ENCODE data around the gene GANC. TPM values are rescaled to one million over a fixed set of nuclear protein-coding genes. Genes with fewer than 3 reads are reported as not detected.

Gene GANC
- total RNA-seq, 2 donors from 2014 or later = 11.9 to 21.1 TPM

GRCh38 chr15:42349186-42349585 lies 76.2 kb downstream of the GANC start:
- 81 to 87% methylated on average over 2 of the region's 2 CpGs for WGBS, 2 donors
- H3K36me3 ChIP-seq (replicated peaks in 1 of 2; ENCODE audit: insufficient read depth in 1 of 2, low read depth in 2 of 2) = peaks cover 0 to 7% of the 10 kb centered on the region in 2 donors
- TF ChIP-seq CTCF (IDR thresholded peaks at IDR 0.05) (no peak), POLR2A (IDR thresholded peaks at IDR 0.05) (no peak)
- no peaks in the 10 kb centered on the region for H3K4me1 ChIP-seq
- DNase-seq (no peak), ATAC-seq (no peak)
- intact Hi-C loops (cut with DNase I) = no loop called here
- no peak overlapping the region for H3K4me3 ChIP-seq
- H3K9me3 ChIP-seq = no peaks in the 10 kb centered on the region
- H3K27me3 ChIP-seq = no peaks in the 10 kb centered on the region
- no peak overlapping the region for H3K27ac ChIP-seq

DNA sequence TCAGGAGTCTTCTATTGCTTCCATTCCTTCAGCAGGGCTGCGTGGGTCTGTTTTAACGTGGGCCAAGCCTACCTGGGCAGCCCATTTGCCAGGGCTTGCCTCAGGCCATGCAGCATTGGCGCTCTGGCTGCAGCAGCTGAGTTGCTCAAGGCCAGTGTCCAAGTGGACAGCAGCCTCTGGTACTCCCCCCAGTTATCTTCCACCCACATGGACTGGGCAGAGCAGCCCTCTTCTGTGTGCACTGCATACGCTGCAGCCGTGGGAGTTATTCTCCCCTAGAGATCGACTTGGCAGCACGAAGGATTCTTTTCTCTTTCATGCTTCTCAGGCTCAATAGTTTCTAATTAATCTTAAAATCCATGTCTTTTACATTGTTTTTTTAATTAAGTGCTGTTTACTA lies 79.4 kb downstream of the GANC start:
- ATAC-seq = no peak
- no peak overlapping the region for H3K27ac ChIP-seq
- WGBS, 2 donors = 85 to 96% methylated on average over 7 of the region's 7 CpGs
- H3K9me3 ChIP-seq = no peaks in the 10 kb centered on the region
- no peaks in the 10 kb centered on the region for H3K4me1 ChIP-seq
- intact Hi-C loops (cut with DNase I) = no loop called here
- no peak for TF ChIP-seq POLR2A (IDR thresholded peaks at IDR 0.05)
- no peaks in the 10 kb centered on the region for H3K27me3 ChIP-seq
- no peak for DNase-seq
- no peak overlapping the region for H3K4me3 ChIP-seq
- H3K36me3 ChIP-seq (replicated peaks in 1 of 2; ENCODE audit: insufficient read depth in 1 of 2, low read depth in 2 of 2) = peaks cover 0 to 8% of the 10 kb centered on the region in 2 donors

DNA sequence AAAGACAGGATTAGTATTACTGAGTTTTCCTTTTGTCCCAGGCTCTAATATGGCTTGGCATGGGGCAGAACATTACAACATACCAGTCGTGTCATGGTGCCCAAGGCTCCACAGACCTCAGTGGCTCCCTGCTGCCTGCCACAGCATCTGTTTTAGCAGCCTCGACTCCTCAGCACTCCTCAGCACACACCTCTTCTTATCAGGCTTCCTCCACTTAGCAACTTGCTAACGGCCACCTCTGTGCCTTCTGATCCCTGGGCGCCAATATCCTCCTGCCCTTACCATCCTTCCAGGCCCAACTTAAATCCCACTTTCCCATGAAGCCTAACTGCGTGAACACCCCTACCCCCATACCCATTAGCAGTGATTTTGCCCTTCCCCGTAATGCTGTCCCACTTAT lies 80.1 kb downstream of the GANC start:
- intact Hi-C loops (cut with DNase I) = no loop called here
- TF ChIP-seq POLR2A (IDR thresholded peaks at IDR 0.05) (no peak), CTCF (IDR thresholded peaks at IDR 0.05) (no peak)
- H3K9me3 ChIP-seq = no peaks in the 10 kb centered on the region

DNA sequence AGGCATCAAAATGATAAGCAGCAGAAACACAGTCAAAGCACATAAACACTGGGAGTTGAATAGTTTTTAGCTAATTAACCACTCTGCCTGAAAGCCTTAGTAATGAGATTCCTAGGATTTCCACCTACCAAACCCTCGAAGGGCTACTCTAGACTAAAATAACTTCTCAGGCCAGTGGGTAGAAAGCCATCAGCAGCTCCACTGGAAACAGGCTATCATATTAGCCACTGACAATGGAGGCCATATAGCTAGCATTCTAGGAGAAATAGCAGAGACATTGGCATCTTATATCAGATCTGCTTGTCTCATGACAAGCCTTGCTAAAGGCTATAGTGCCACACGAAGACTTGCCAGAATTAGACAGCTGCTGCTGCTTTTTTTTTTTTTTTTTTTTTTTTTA lies 81.8 kb downstream of the GANC start:
- no peaks in the 10 kb centered on the region for H3K27me3 ChIP-seq
- H3K4me1 ChIP-seq = no peaks in the 10 kb centered on the region
- WGBS, 2 donors = 76 to 90% methylated on average over 2 of the region's 2 CpGs
- TF ChIP-seq CTCF (IDR thresholded peaks at IDR 0.05) (no peak), POLR2A (IDR thresholded peaks at IDR 0.05) (no peak)
- no peak overlapping the region for H3K4me3 ChIP-seq
- H3K27ac ChIP-seq = no peak overlapping the region
- no peak for DNase-seq
- intact Hi-C loops (cut with DNase I) = no loop called here
- ATAC-seq = no peak
- H3K36me3 ChIP-seq (replicated peaks in 1 of 2; ENCODE audit: insufficient read depth in 1 of 2, low read depth in 2 of 2) = peaks cover 0 to 8% of the 10 kb centered on the region in 2 donors
- H3K9me3 ChIP-seq = no peaks in the 10 kb centered on the region

More for the DNA sequence above, 80.1 kb downstream of the GANC start:
- no peak for ATAC-seq
- Histone ChIP-seq H3K4me1 (no peaks in the 10 kb centered on the region), H3K27me3 (no peaks in the 10 kb centered on the region), H3K27ac (no peak overlapping the region), H3K36me3 (replicated peaks in 1 of 2; ENCODE audit: insufficient read depth in 1 of 2, low read depth in 2 of 2) (peaks cover 0 to 8% of the 10 kb centered on the region in 2 donors), H3K4me3 (no peak overlapping the region)
- DNase-seq = no peak
- WGBS, 2 donors = 92 to 94% methylated on average over 6 of the region's 6 CpGs

- Histone ChIP-seq H3K27me3 (no peaks in the 10 kb centered on the region), H3K4me3 (no peak overlapping the region), H3K9me3 (no peaks in the 10 kb centered on the region), H3K36me3 (replicated peaks in 1 of 2; ENCODE audit: insufficient read depth in 1 of 2, low read depth in 2 of 2) (peaks cover 0 to 8% of the 10 kb centered on the region in 2 donors), H3K4me1 (no peaks in the 10 kb centered on the region), H3K27ac (no peak overlapping the region)
- 73 to 76% methylated on average over 6 of the region's 6 CpGs for WGBS, 2 donors
- TF ChIP-seq CTCF (IDR thresholded peaks at IDR 0.05) = no peak
- TF ChIP-seq POLR2A (IDR thresholded peaks at IDR 0.05) = no peak
- no peak for ATAC-seq
- no peak for DNase-seq
- intact Hi-C loops (cut with DNase I) = no loop called here
Measured at GRCh38 chr15:42355291-42355690, 82.3 kb downstream of the GANC start.

Data from body of pancreas (tissue), 4 donors.